GM18505 (cell line): ENCODE measurements around the gene ATG4B.

Experiments
- ATAC-seq: cut with Tn5 transposase; IDR thresholded peaks from one replicate; pipeline ENCODE4 v1.9.1; 2021; ENCODE audit not compliant: unreplicated experiment
- POLR2A ChIP-seq: IDR thresholded peaks from 4 replicates; pipeline ENCODE4 v1.6.1; 2011; ENCODE audit warnings: borderline replicate concordance; ENCODE audit not compliant: insufficient read depth, insufficient read length; ENCODE audit errors: extremely low read depth

Gene ATG4B

GRCh38 chr2:241673189-241673663 lies 35.7 kb downstream of the ATG4B start:
- no peak for ATAC-seq
- TF ChIP-seq POLR2A: no peak

- no peak for ATAC-seq
- no peak for TF ChIP-seq POLR2A
Observed at GRCh38 chr2:241673797-241674725, 36.6 kb downstream of the ATG4B start.

- ATAC-seq: no peak
- TF ChIP-seq POLR2A: no peak
Observed at GRCh38 chr2:241675885-241676284, 38.4 kb downstream of the ATG4B start.

- no peak for ATAC-seq
- TF ChIP-seq POLR2A: no peak
Observed at GRCh38 chr2:241676665-241677064, 39.2 kb downstream of the ATG4B start.

GRCh38 chr2:241677392-241677791 lies 39.9 kb downstream of the ATG4B start:
- no peak for ATAC-seq
- no peak for TF ChIP-seq POLR2A

- ATAC-seq: no peak
- TF ChIP-seq POLR2A: no peak
Observed at GRCh38 chr2:241678307-241678706, 40.8 kb downstream of the ATG4B start.

GRCh38 chr2:241678784-241679540 lies 41.5 kb downstream of the ATG4B start:
- no peak for ATAC-seq
- no peak for TF ChIP-seq POLR2A

GRCh38 chr2:241680044-241680443 lies 42.6 kb downstream of the ATG4B start:
- ATAC-seq: no peak
- no peak for TF ChIP-seq POLR2A

GRCh38 chr2:241680827-241681599 lies 43.5 kb downstream of the ATG4B start:
- ATAC-seq: no peak
- TF ChIP-seq POLR2A: no peak

- ATAC-seq: peak; percentile 4
Observed at GRCh38 chr2:241686324-241686649, 48.8 kb downstream of the ATG4B start.

GRCh38 chr2:241686650-241687425 lies 49.3 kb downstream of the ATG4B start, which contains the start of gene DTYMK:
DTYMK (minus strand) TSS chr2:241686815; CDS start chr2:241686783, 32 bp downstream.
- TF ChIP-seq POLR2A: peak; percentile 90
- ATAC-seq: peak; percentile 88

More at GRCh38 chr2:241686324-241686649, 48.8 kb downstream of the ATG4B start:
- TF ChIP-seq POLR2A: no peak

GRCh38 chr2:241689306-241689705 lies 51.8 kb downstream of the ATG4B start:
- no peak for TF ChIP-seq POLR2A
- ATAC-seq: no peak
